Measurements from ENCODE around the gene CLIC6. TPM values are rescaled to one million over a fixed set of nuclear protein-coding genes. Genes with fewer than 3 reads are reported as not detected.

Gene CLIC6
- total and polyA plus RNA-seq, 4 experiments from 2014 or later: 0.09 to 0.67 (median 0.30) TPM; not detected in 1

DNA sequence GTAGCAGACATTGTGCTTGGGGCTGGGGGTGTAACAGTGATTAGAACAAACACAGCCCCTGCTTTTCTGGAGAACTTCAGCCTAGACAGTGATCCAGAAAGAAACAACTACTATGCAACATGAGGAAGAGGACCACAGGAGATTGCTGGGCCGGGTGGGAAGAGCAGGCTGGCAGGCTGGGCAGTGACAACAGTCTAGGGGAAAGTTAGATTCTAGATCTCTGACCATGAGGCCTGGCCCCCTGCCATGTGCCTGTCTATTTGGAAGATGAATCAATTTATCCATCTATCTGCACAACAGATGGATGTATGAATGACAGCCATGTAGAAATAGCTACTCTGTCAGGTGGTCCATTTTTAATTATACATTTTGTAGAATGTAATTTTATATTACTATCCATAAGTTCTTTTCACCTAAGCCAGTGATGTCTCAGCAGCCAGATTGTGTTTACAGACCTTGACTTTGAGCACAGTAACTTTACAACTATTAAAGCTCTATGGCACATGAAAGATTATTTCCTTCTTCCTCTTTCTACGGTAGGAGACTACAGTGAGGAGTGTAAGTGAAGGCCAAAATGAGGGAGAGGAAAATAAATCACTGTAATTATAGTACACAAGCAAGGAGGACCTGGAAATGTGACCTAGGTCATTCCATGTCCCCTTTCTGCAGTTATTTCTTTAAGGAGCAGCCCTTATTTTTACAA lies 15.5 kb downstream of the CLIC6 start:
- H3K4me3 ChIP-seq (ENCODE audit: low read length in 2 of 2): no peak overlapping the region
- H3K4me1 ChIP-seq (ENCODE audit: insufficient read depth, low read length): no peaks in the 10 kb centered on the region
- no peaks in the 10 kb centered on the region for H3K36me3 ChIP-seq (ENCODE audit: insufficient read depth, low read length)
- no peak overlapping the region for H3K27ac ChIP-seq (ENCODE audit: low read depth, low read length)
- intact Hi-C loops (cut with micrococcal nuclease): no loop called here
- no peaks in the 10 kb centered on the region for H3K4me1 Mint-ChIP-seq
- no peak overlapping the region for H3K27ac Mint-ChIP-seq
- peaks cover 2 to 21% (median 12%) of the 10 kb centered on the region in 8 donors for H3K9me3 Mint-ChIP-seq
- peaks cover 6 to 18% of the 10 kb centered on the region in 2 donors for H3K27me3 Mint-ChIP-seq
- H3K9me3 ChIP-seq (ENCODE audit: control insufficient read depth in 1 of 2, low read length in 2 of 2): peaks cover 0 to 4% of the 10 kb centered on the region in 2 donors
- POLR2A ChIA-PET (ENCODE audit: partially characterized antibody): no interaction called here
- no peak for DNase-seq
- H3K27me3 ChIP-seq (ENCODE audit: insufficient read depth, low read length): peaks cover 3% of the 10 kb centered on the region
- H3K36me3 Mint-ChIP-seq: peaks cover 2 to 3% of the 10 kb centered on the region in 2 donors
- CTCF ChIA-PET (ENCODE audit: partially characterized antibody): no interaction called here
- H3K4me3 Mint-ChIP-seq: no peak overlapping the region

DNA sequence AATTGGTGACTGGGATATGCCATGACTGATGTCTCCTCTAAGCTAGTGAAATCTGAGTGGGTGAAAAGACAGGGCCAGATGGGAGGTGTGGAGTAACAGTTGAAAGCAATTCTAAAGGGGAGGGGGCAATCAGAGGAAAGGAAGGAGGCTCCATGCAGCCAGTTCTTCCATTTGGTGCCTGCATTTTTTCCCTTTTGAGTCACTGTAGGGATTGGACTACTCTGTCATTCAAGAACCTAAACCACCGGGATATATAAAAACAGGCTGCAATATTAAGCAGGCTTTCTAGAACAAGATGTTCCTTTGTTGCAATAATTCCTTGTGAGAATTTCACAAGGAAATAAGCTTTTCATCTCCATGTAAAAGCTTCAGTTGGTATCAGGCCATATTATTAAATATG lies 18.3 kb downstream of the CLIC6 start:
- Mint-ChIP-seq H3K9me3 (peaks cover 0 to 8% (median 1%) of the 10 kb centered on the region in 8 donors), H3K27me3 (peaks cover 9 to 29% of the 10 kb centered on the region in 2 donors), H3K36me3 (peaks cover 0 to 3% of the 10 kb centered on the region in 2 donors), H3K4me1 (no peaks in the 10 kb centered on the region), H3K27ac (no peak overlapping the region), H3K4me3 (no peak overlapping the region)
- Histone ChIP-seq H3K4me3 (ENCODE audit: low read length in 2 of 2) (no peak overlapping the region), H3K36me3 (ENCODE audit: insufficient read depth, low read length) (no peaks in the 10 kb centered on the region), H3K27ac (ENCODE audit: low read depth, low read length) (no peak overlapping the region), H3K9me3 (ENCODE audit: control insufficient read depth in 1 of 2, low read length in 2 of 2) (no peaks in the 10 kb centered on the region), H3K27me3 (ENCODE audit: insufficient read depth, low read length) (peaks cover 3% of the 10 kb centered on the region), H3K4me1 (ENCODE audit: insufficient read depth, low read length) (no peaks in the 10 kb centered on the region)
- DNase-seq: no peak
- POLR2A ChIA-PET (ENCODE audit: partially characterized antibody): no interaction called here
- intact Hi-C loops (cut with micrococcal nuclease): no loop called here
- CTCF ChIA-PET (ENCODE audit: partially characterized antibody): interaction anchor here (0.8 to 5.3 kb wide), 9 partner anchors 10 to 1341 kb away, joined by 3 to 24 read pairs (median 5); no protein-coding TSS in a partner anchor

GRCh38 chr21:34687745-34688144 lies 19.0 kb downstream of the CLIC6 start:
- Mint-ChIP-seq H3K27ac (no peak overlapping the region), H3K9me3 (peaks cover 0 to 7% (median 1%) of the 10 kb centered on the region in 8 donors), H3K36me3 (peaks cover 0 to 3% of the 10 kb centered on the region in 2 donors), H3K4me1 (no peaks in the 10 kb centered on the region), H3K27me3 (peaks cover 11 to 33% of the 10 kb centered on the region in 2 donors), H3K4me3 (no peak overlapping the region)
- intact Hi-C loops (cut with micrococcal nuclease): no loop called here
- H3K4me3 ChIP-seq (ENCODE audit: low read length in 2 of 2): no peak overlapping the region
- no peaks in the 10 kb centered on the region for H3K36me3 ChIP-seq (ENCODE audit: insufficient read depth, low read length)
- POLR2A ChIA-PET (ENCODE audit: partially characterized antibody): no interaction called here
- no peak overlapping the region for H3K27ac ChIP-seq (ENCODE audit: low read depth, low read length)
- CTCF ChIA-PET (ENCODE audit: partially characterized antibody): interaction anchor here (0.7 to 5.3 kb wide), 12 partner anchors 8 to 1340 kb away, joined by 3 to 24 read pairs (median 4); no protein-coding TSS in a partner anchor
- H3K4me1 ChIP-seq (ENCODE audit: insufficient read depth, low read length): no peaks in the 10 kb centered on the region
- H3K9me3 ChIP-seq (ENCODE audit: control insufficient read depth in 1 of 2, low read length in 2 of 2): no peaks in the 10 kb centered on the region
- peaks cover 3% of the 10 kb centered on the region for H3K27me3 ChIP-seq (ENCODE audit: insufficient read depth, low read length)
- no peak for DNase-seq

- POLR2A ChIA-PET (ENCODE audit: partially characterized antibody): no interaction called here
- Histone ChIP-seq H3K9me3 (ENCODE audit: control insufficient read depth in 1 of 2, low read length in 2 of 2) (no peaks in the 10 kb centered on the region), H3K27me3 (ENCODE audit: insufficient read depth, low read length) (peaks cover 3% of the 10 kb centered on the region), H3K27ac (ENCODE audit: low read depth, low read length) (no peak overlapping the region), H3K4me1 (ENCODE audit: insufficient read depth, low read length) (no peaks in the 10 kb centered on the region), H3K4me3 (ENCODE audit: low read length in 2 of 2) (no peak overlapping the region), H3K36me3 (ENCODE audit: insufficient read depth, low read length) (no peaks in the 10 kb centered on the region)
- CTCF ChIA-PET (ENCODE audit: partially characterized antibody): interaction anchor here (0.7 to 5.3 kb wide), 14 partner anchors 8 to 1340 kb away, joined by 3 to 24 read pairs (median 4); no protein-coding TSS in a partner anchor
- H3K27ac Mint-ChIP-seq: no peak overlapping the region
- DNase-seq: peak in 1 of 5 donors; percentile 47
- no peaks in the 10 kb centered on the region for H3K4me1 Mint-ChIP-seq
- peaks cover 0 to 2% of the 10 kb centered on the region in 2 donors for H3K36me3 Mint-ChIP-seq
- intact Hi-C loops (cut with micrococcal nuclease): no loop called here
- H3K27me3 Mint-ChIP-seq: peaks cover 14 to 34% of the 10 kb centered on the region in 2 donors
- H3K4me3 Mint-ChIP-seq: no peak overlapping the region
- peaks cover 0 to 6% (median under 1%) of the 10 kb centered on the region in 8 donors for H3K9me3 Mint-ChIP-seq
These were observed 19.4 kb downstream of the CLIC6 start for GRCh38 chr21:34688145-34688544.

- H3K27me3 Mint-ChIP-seq: peaks cover 15 to 31% of the 10 kb centered on the region in 2 donors
- no peaks in the 10 kb centered on the region for H3K9me3 Mint-ChIP-seq
- no peaks in the 10 kb centered on the region for H3K4me1 ChIP-seq (ENCODE audit: insufficient read depth, low read length)
- no peak for DNase-seq
- H3K4me3 ChIP-seq (ENCODE audit: low read length in 2 of 2): no peak overlapping the region
- H3K4me3 Mint-ChIP-seq: no peak overlapping the region
- H3K27ac ChIP-seq (ENCODE audit: low read depth, low read length): no peak overlapping the region
- H3K4me1 Mint-ChIP-seq: peaks cover 0 to 3% (median 0%) of the 10 kb centered on the region in 4 donors
- CTCF ChIA-PET (ENCODE audit: partially characterized antibody): interaction anchor here (0.9 to 5.3 kb wide), 11 partner anchors 8 to 1425 kb away, joined by 3 to 24 read pairs (median 4); no protein-coding TSS in a partner anchor
- no peaks in the 10 kb centered on the region for H3K36me3 ChIP-seq (ENCODE audit: insufficient read depth, low read length)
- no peaks in the 10 kb centered on the region for H3K36me3 Mint-ChIP-seq
- no peak overlapping the region for H3K27ac Mint-ChIP-seq
- intact Hi-C loops (cut with micrococcal nuclease): no loop called here
- POLR2A ChIA-PET (ENCODE audit: partially characterized antibody): no interaction called here
- peaks cover 3% of the 10 kb centered on the region for H3K27me3 ChIP-seq (ENCODE audit: insufficient read depth, low read length)
- H3K9me3 ChIP-seq (ENCODE audit: control insufficient read depth in 1 of 2, low read length in 2 of 2): no peaks in the 10 kb centered on the region
These were observed 19.9 kb downstream of the CLIC6 start for GRCh38 chr21:34688715-34689114.

DNA sequence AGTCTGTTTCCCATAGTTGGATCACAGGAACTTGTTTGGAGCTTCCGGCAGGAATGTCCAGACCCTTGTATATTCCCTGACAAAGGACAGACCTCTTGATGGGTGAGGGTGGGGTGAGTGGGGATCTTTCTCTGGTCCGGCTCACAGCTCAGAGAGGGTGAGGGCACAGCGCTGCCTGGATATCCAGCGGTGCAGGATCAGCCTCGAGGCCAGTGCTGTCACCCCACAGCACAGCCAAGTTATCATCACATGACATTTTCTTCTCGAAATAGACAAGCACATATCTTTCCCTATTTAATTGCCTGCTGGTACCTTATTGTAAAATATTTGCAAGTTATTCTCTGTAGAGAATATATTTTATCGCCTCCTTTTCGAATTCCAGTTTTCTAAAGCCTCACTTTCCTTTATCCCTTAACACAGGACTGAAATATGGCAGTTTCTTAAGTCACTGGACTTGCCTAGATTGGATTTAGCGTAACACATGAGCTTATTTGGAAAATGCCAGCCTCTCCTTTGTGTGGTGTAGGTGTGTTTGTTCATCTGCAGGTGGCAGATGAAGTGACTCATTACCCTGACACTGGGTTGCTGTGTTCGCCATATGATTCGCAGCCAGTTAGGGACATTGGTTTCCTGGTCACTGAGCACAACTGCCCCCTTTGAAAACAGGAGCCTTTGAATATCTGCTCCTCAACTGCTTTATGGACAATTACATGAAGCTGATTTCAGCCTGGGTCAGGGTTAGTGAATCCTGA lies 21.4 kb downstream of the CLIC6 start:
- Mint-ChIP-seq H3K9me3 (peaks cover 0 to 2% (median 0%) of the 10 kb centered on the region in 8 donors), H3K27ac (no peak overlapping the region), H3K4me1 (peaks cover 0 to 4% (median 0%) of the 10 kb centered on the region in 4 donors), H3K27me3 (peaks cover 15 to 31% of the 10 kb centered on the region in 2 donors), H3K36me3 (no peaks in the 10 kb centered on the region), H3K4me3 (no peak overlapping the region)
- ChIA-PET CTCF (ENCODE audit: partially characterized antibody) (interaction anchor here (0.7 to 5.9 kb wide), 13 partner anchors 9 to 1415 kb away, joined by 3 to 47 read pairs (median 3); no protein-coding TSS in a partner anchor), POLR2A (ENCODE audit: partially characterized antibody) (no interaction called here)
- Histone ChIP-seq H3K27ac (ENCODE audit: low read depth, low read length) (no peak overlapping the region), H3K9me3 (ENCODE audit: control insufficient read depth in 1 of 2, low read length in 2 of 2) (no peaks in the 10 kb centered on the region), H3K27me3 (ENCODE audit: insufficient read depth, low read length) (no peaks in the 10 kb centered on the region), H3K4me3 (ENCODE audit: low read length in 2 of 2) (no peak overlapping the region), H3K36me3 (ENCODE audit: insufficient read depth, low read length) (no peaks in the 10 kb centered on the region), H3K4me1 (ENCODE audit: insufficient read depth, low read length) (no peaks in the 10 kb centered on the region)
- DNase-seq: no peak
- intact Hi-C loops (cut with micrococcal nuclease): no loop called here

GRCh38 chr21:34690793-34691175 lies 22.0 kb downstream of the CLIC6 start:
- H3K4me1 ChIP-seq (ENCODE audit: insufficient read depth, low read length): no peaks in the 10 kb centered on the region
- Mint-ChIP-seq H3K4me1 (peaks cover 0 to 4% (median 0%) of the 10 kb centered on the region in 4 donors), H3K9me3 (peaks cover 0 to 3% (median 0%) of the 10 kb centered on the region in 8 donors), H3K36me3 (no peaks in the 10 kb centered on the region), H3K27ac (no peak overlapping the region), H3K27me3 (peaks cover 15 to 31% of the 10 kb centered on the region in 2 donors), H3K4me3 (no peak overlapping the region)
- H3K27me3 ChIP-seq (ENCODE audit: insufficient read depth, low read length): no peaks in the 10 kb centered on the region
- no peak for DNase-seq
- no peaks in the 10 kb centered on the region for H3K36me3 ChIP-seq (ENCODE audit: insufficient read depth, low read length)
- intact Hi-C loops (cut with micrococcal nuclease): no loop called here
- H3K27ac ChIP-seq (ENCODE audit: low read depth, low read length): no peak overlapping the region
- no peaks in the 10 kb centered on the region for H3K9me3 ChIP-seq (ENCODE audit: control insufficient read depth in 1 of 2, low read length in 2 of 2)
- ChIA-PET POLR2A (ENCODE audit: partially characterized antibody) (no interaction called here), CTCF (ENCODE audit: partially characterized antibody) (interaction anchor here (0.6 to 5.9 kb wide), 10 partner anchors 11 to 1414 kb away, joined by 3 to 47 read pairs (median 4); no protein-coding TSS in a partner anchor)
- H3K4me3 ChIP-seq (ENCODE audit: low read length in 2 of 2): no peak overlapping the region
